Stomach (tissue), 9 donors: Measurements from ENCODE around the gene PIN1. TPM values are rescaled to one million over a fixed set of nuclear protein-coding genes. Genes with fewer than 3 reads are reported as not detected.
A peak's percentile ranks its signal among the peaks of the same experiment; 100 is the strongest.

Source experiments
- DNase-seq, 2 donors: peaks; one replicate each; pipeline versions ENCODE4 v3.0.0 to v3.0.0-alpha.2; 2013 to 2019
- H3K27ac ChIP-seq, 5 donors: fragments of 200-600 bp in 4 of 5; sonication (generic) in 4 of 5; one replicate each; pipeline ENCODE4 v1.5.1; 2013 to 2019; ENCODE audit warnings: mild to moderate bottlenecking in 1 of 5, moderate library complexity in 1 of 5
- H3K27me3 ChIP-seq, 3 donors: fragments of 200-600 bp; sonication (generic); one replicate each; pipeline ENCODE4 v1.5.1; 2017 to 2019; ENCODE audit warnings: mixed run types in 1 of 3
- H3K36me3 ChIP-seq, 4 donors: fragments of 200-600 bp; sonication (generic); 1 replicate in 3 of 4; 2 replicates in 1 of 4; pipeline ENCODE4 v1.5.1; 2016 to 2019
- H3K4me1 ChIP-seq, 4 donors: fragments of 200-600 bp; sonication (generic); one replicate each; pipeline ENCODE4 v1.5.1; 2016 to 2019
- H3K4me3 ChIP-seq, 4 donors: fragments of 200-600 bp; sonication (generic) in 3 of 4; one replicate each; pipeline ENCODE4 v1.5.1; 2016 to 2019; ENCODE audit warnings: mild to moderate bottlenecking in 1 of 4
- H3K9me3 ChIP-seq, 4 donors: fragments of 200-600 bp; sonication (generic); one replicate each; pipeline ENCODE4 v1.5.1; 2016 to 2019
- EP300 ChIP-seq: sonication (generic); formaldehyde crosslinking; IDR thresholded peaks from one replicate; pipeline ENCODE4 v1.6.1; 2017; ENCODE audit warnings: antibody characterized with exemption
- POLR2A ChIP-seq, 4 donors: fragments of 450-650 bp; IDR thresholded peaks; one replicate each; pipeline ENCODE4 v1.6.1; 2016; ENCODE audit warnings: antibody characterized with exemption in 4 of 4, control low read depth in 2 of 4, mild to moderate bottlenecking in 1 of 4, moderate library complexity in 1 of 4
- POLR2AphosphoS5 ChIP-seq, 3 donors: sonication (generic); formaldehyde crosslinking; IDR thresholded peaks; one replicate each; pipeline ENCODE4 v1.6.1; 2016; ENCODE audit warnings: antibody characterized with exemption in 3 of 3
- WGBS, 5 donors: extraction: QIAGEN DNeasy Blood & Tissue Kit in 3 of 5; methylation state at CpG; one replicate each; pipeline versions ENCODE4 v1.1.5 to v1.1.7; 2013 to 2018; 5-methylcytosine and 5-hydroxymethylcytosine counted together
- intact Hi-C: fragments of 100-400 bp; cut with DNase I; formaldehyde crosslinking; loops from one replicate; pipeline ENCODE4 v1.15.1; 2023; ENCODE audit warnings: low total_unique reads
- polyA plus RNA-seq, 3 donors: library from polyadenylated mRNA; stranded (reverse); fragments of 200-250 nt; gene quantifications; one replicate each; pipeline ENCODE4 v1.2.3, GENCODE V29; 2013
- small RNA-seq, 4 donors: library from RNA; depleted of rRNA; stranded (forward); fragments of <200 nt; gene quantifications; one replicate each; pipeline ENCODE3, GENCODE V24; 2016
- total RNA-seq, 5 donors: library from RNA; depleted of rRNA; stranded (reverse); fragments of >200 nt; gene quantifications; one replicate each; pipeline versions ENCODE4 v1.1.0 to v1.2.3, GENCODE V29; 2014 to 2016
- TF ChIP-seq, protein P1 (sequence below), 7 experiments: fragments of 450-650 bp in 4 of 7; fragments of 200-600 bp in 3 of 7; sonication (generic) in 3 of 7; IDR thresholded peaks; one replicate each; pipeline ENCODE4 v1.5.1; 2016 to 2019; ENCODE audit warnings: antibody characterized with exemption in 7 of 7, control low read depth in 2 of 7, mild to moderate bottlenecking in 1 of 7
- donor health status: healthy with polysubstance abuse.
- donor health status: Bipolar disorder and iron deficiency.
- donor health status: healthy.

PIN1 gene
- total and polyA plus RNA-seq, 8 donors: 24.2 to 105 (median 82.8) TPM

- peaks cover 0 to 38% (median 5%) of the 10 kb centered on the region in 3 donors for H3K27me3 ChIP-seq
- no peaks in the 10 kb centered on the region for H3K36me3 ChIP-seq
- H3K27ac ChIP-seq: no peak overlapping the region
- DNase-seq: no peak
- no peaks in the 10 kb centered on the region for H3K9me3 ChIP-seq
- TF ChIP-seq POLR2AphosphoS5 (IDR thresholded peaks at IDR 0.05): no peak
- TF ChIP-seq POLR2A (IDR thresholded peaks at IDR 0.05): no peak
- TF ChIP-seq, protein P1, sequence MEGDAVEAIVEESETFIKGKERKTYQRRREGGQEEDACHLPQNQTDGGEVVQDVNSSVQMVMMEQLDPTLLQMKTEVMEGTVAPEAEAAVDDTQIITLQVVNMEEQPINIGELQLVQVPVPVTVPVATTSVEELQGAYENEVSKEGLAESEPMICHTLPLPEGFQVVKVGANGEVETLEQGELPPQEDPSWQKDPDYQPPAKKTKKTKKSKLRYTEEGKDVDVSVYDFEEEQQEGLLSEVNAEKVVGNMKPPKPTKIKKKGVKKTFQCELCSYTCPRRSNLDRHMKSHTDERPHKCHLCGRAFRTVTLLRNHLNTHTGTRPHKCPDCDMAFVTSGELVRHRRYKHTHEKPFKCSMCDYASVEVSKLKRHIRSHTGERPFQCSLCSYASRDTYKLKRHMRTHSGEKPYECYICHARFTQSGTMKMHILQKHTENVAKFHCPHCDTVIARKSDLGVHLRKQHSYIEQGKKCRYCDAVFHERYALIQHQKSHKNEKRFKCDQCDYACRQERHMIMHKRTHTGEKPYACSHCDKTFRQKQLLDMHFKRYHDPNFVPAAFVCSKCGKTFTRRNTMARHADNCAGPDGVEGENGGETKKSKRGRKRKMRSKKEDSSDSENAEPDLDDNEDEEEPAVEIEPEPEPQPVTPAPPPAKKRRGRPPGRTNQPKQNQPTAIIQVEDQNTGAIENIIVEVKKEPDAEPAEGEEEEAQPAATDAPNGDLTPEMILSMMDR (IDR thresholded peaks at IDR 0.05): no peak
- no peak overlapping the region for H3K4me3 ChIP-seq
- intact Hi-C loops: no loop called here
- H3K4me1 ChIP-seq: no peaks in the 10 kb centered on the region
- WGBS, 5 donors: 71 to 82% (median 79%) methylated on average over 10 to 12 of the region's 12 CpGs
Measured at GRCh38 chr19:9883764-9884163, 48.6 kb downstream of the PIN1 start.

- TF ChIP-seq POLR2A (IDR thresholded peaks at IDR 0.05) (no peak), EP300 (no peak), POLR2AphosphoS5 (IDR thresholded peaks at IDR 0.05) (no peak)
- TF ChIP-seq, protein P1 (IDR thresholded peaks at IDR 0.05): no peak
- Histone ChIP-seq H3K4me3 (no peak overlapping the region), H3K36me3 (no peaks in the 10 kb centered on the region), H3K9me3 (no peaks in the 10 kb centered on the region), H3K27me3 (peaks cover 0 to 34% (median 5%) of the 10 kb centered on the region in 3 donors), H3K27ac (no peak overlapping the region), H3K4me1 (no peaks in the 10 kb centered on the region)
- intact Hi-C loops: no loop called here
- 46 to 62% (median 51%) methylated on average over 8 of the region's 8 CpGs for WGBS, 5 donors
- peak in 1 of 2 donors; percentile 80 for DNase-seq
Measured at GRCh38 chr19:9885077-9885552, 50.0 kb downstream of the PIN1 start.

DNA sequence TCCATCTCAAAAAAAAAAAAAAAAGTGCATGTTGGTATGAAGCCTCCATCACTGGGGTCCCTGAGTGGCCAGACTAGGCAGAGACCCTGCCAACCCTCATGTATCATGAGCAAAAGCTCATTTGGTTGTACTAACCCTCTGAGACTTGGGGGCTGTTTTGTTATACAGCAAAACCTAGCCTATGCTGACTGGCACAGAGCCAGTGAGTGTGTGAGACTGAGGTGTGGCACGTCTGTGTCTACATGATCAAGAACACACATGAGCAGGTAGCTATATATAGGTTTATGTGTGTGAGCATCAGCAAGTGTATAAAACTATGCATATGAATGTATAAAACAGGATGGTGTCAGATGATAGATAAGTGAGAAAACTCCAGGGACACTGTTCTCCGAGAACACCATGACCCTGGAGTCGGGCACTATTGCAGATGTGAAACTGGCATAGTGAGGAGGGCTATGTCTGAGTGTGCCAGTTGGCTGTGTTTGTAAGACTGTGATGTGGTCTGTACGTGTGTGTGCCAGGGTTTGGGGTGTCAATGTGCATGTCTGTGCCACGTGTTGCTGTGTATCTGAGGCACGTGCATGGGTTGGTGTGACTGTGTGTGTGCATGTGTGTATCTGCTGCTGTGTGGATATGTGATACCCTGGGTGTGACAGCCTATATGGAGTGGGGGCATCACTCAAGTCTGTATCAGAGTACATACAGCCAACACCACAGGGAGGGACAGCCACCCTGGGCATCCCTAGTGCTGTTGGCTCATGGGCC, 56.7 kb downstream of the PIN1 start:
- no peak overlapping the region for H3K4me3 ChIP-seq
- WGBS, 5 donors: 60 to 74% (median 71%) methylated on average over 6 of the region's 6 CpGs
- no peak for DNase-seq
- H3K27ac ChIP-seq: no peak overlapping the region
- intact Hi-C loops: no loop called here
- H3K36me3 ChIP-seq: no peaks in the 10 kb centered on the region
- no peaks in the 10 kb centered on the region for H3K4me1 ChIP-seq
- peaks cover 0 to 8% (median 0%) of the 10 kb centered on the region in 3 donors for H3K27me3 ChIP-seq
- TF ChIP-seq POLR2AphosphoS5 (IDR thresholded peaks at IDR 0.05) (no peak), EP300 (no peak), POLR2A (IDR thresholded peaks at IDR 0.05) (no peak)
- TF ChIP-seq, protein P1 (IDR thresholded peaks at IDR 0.05): no peak
- no peaks in the 10 kb centered on the region for H3K9me3 ChIP-seq

Small RNAs within 50 kb of the gene (small RNA-seq; reads per million reads assigned to genes)
- 0 reads per million in 4 donors for gene RF00156

Other genes starting within 250 kb of the PIN1 start
- 10 to 100 TPM in 3 of 5 donors, 1 to 10 TPM in 2; 7.0 to 47.9 (median 18.7) TPM for gene ZNF561, start 214.1 kb upstream of the PIN1 start, total RNA-seq
- 10 to 100 TPM; 11.6 to 24.7 (median 20.2) TPM for gene ZNF561, start 214.1 kb upstream of the PIN1 start, polyA plus RNA-seq
- 10 to 100 TPM; 16.5 to 45.9 (median 20.4) TPM for gene ZNF562, start 160.2 kb upstream of the PIN1 start, total RNA-seq
- 1 to 10 TPM; 3.4 to 7.5 (median 5.7) TPM for gene ZNF562, start 160.2 kb upstream of the PIN1 start, polyA plus RNA-seq
- 10 to 100 TPM in 2 of 5 donors, 1 to 10 TPM in 3; 1.3 to 22.4 (median 5.8) TPM for gene ZNF846, start 66.6 kb upstream of the PIN1 start, total RNA-seq
- 1 to 10 TPM; 6.0 to 7.5 (median 6.9) TPM for gene ZNF846, start 66.6 kb upstream of the PIN1 start, polyA plus RNA-seq
- gene FBXL12, start 16.2 kb upstream of the PIN1 start, total RNA-seq: 100 to 1,000 TPM in 1 of 5 donors, 10 to 100 TPM in 4; 11.1 to 185 (median 29.0) TPM
- 10 to 100 TPM; 12.3 to 18.3 (median 17.4) TPM for gene FBXL12, start 16.2 kb upstream of the PIN1 start, polyA plus RNA-seq
- gene UBL5, start 7.4 kb upstream of the PIN1 start, total RNA-seq: 100 to 1,000 TPM in 3 of 5 donors, 10 to 100 TPM in 2; 11.3 to 213 (median 124) TPM
- gene UBL5, start 7.4 kb upstream of the PIN1 start, polyA plus RNA-seq: 100 to 1,000 TPM; 864 to 962 (median 934) TPM
- gene OLFM2, start 101.2 kb downstream of the PIN1 start, total RNA-seq: 10 to 100 TPM in 2 of 5 donors, 1 to 10 TPM in 1, not detected in 2; 8.5 to 15.4 (median 11.0) TPM
- 1 to 10 TPM; 1.7 to 3.4 (median 1.7) TPM for gene OLFM2, start 101.2 kb downstream of the PIN1 start, polyA plus RNA-seq
- gene COL5A3, start 175.2 kb downstream of the PIN1 start, total RNA-seq: 10 to 100 TPM in 2 of 5 donors, 1 to 10 TPM in 2, under 1 TPM in 1; 0.58 to 25.5 (median 8.7) TPM
- gene COL5A3, start 175.2 kb downstream of the PIN1 start, polyA plus RNA-seq: 1 to 10 TPM; 2.0 to 5.2 (median 4.0) TPM
- not detected for gene RDH8, start 178.2 kb downstream of the PIN1 start, total RNA-seq
- not detected for gene RDH8, start 178.2 kb downstream of the PIN1 start, polyA plus RNA-seq